Measurements from ENCODE around the gene DAPK1.

GRCh38 chr9:87601595-87601994, 103.9 kb downstream of the DAPK1 start:
- TF ChIP-seq CTCF (IDR thresholded peaks at IDR 0.05), result no peak
- no peak for TF ChIP-seq PHF8 (IDR thresholded peaks at IDR 0.05; ENCODE audit: borderline replicate concordance, low read depth)
- no peak for TF ChIP-seq ZC3H11A (IDR thresholded peaks at IDR 0.05)
- TF ChIP-seq USF2 (IDR thresholded peaks at IDR 0.05), result no peak
- TF ChIP-seq RFX5 (IDR thresholded peaks at IDR 0.05), result no peak
- no peak for TF ChIP-seq POLR2A (IDR thresholded peaks at IDR 0.05; ENCODE audit: low read length)
- no peak for TF ChIP-seq CEBPB (IDR thresholded peaks at IDR 0.05)
- TF ChIP-seq REST (IDR thresholded peaks at IDR 0.05), result no peak
- TF ChIP-seq JUN (IDR thresholded peaks at IDR 0.05), result no peak
- TF ChIP-seq NR3C1 (IDR thresholded peaks at IDR 0.05), result no peak
- no peak for TF ChIP-seq KDM5A (IDR thresholded peaks at IDR 0.05)
- TF ChIP-seq CHD2 (IDR thresholded peaks at IDR 0.05; ENCODE audit: low read length, partially characterized antibody), result no peak
- no peak for TF ChIP-seq RNF2 (IDR thresholded peaks at IDR 0.05; ENCODE audit: borderline replicate concordance, low read depth)

Data from A549 (cell line).